Neuronal stem cell (in vitro differentiated cells): ENCODE results near the gene SHH.

Source experiments
- DNase-seq: peaks from one replicate; pipeline ENCODE4 v3.0.0-alpha.2; 2013; ENCODE audit warnings: low spot score
- H2AFZ ChIP-seq: one replicate; pipeline ENCODE4 v1.6.1; 2013; ENCODE audit warnings: mild to moderate bottlenecking, low read length, inconsistent platforms
- H2AK5ac ChIP-seq: 2 replicates; pipeline ENCODE4 v1.6.1; 2013; ENCODE audit warnings: low read depth, mild to moderate bottlenecking, inconsistent platforms, low read length, moderate library complexity, mixed read lengths
- H2BK120ac ChIP-seq: 2 replicates; pipeline ENCODE4 v1.6.1; 2013; ENCODE audit warnings: low read depth, mild to moderate bottlenecking, inconsistent platforms, low read length, moderate library complexity, mixed read lengths
- H2BK12ac ChIP-seq: one replicate; pipeline ENCODE4 v1.6.1; 2013; ENCODE audit warnings: low read length, inconsistent platforms
- H2BK15ac ChIP-seq: 2 replicates; pipeline ENCODE4 v1.6.1; 2013; ENCODE audit warnings: mild to moderate bottlenecking, low read length, inconsistent platforms, mixed read lengths
- H2BK5ac ChIP-seq: one replicate; pipeline ENCODE4 v1.6.1; 2013; ENCODE audit warnings: inconsistent platforms, mild to moderate bottlenecking, low read length, moderate library complexity
- H3K14ac ChIP-seq: one replicate; pipeline ENCODE4 v1.6.1; 2013; ENCODE audit warnings: low read length, inconsistent platforms
- H3K18ac ChIP-seq: 2 replicates; pipeline ENCODE4 v1.6.1; 2013; ENCODE audit warnings: low read length, inconsistent platforms
- H3K23ac ChIP-seq: 2 replicates; pipeline ENCODE4 v1.6.1; 2013; ENCODE audit warnings: low read depth, mild to moderate bottlenecking, mixed read lengths, low read length, inconsistent platforms; ENCODE audit not compliant: poor library complexity
- H3K27ac ChIP-seq: replicated peaks from 3 replicates; pipeline ENCODE4 v1.5.1; 2013; ENCODE audit warnings: low read length, inconsistent platforms
- H3K27me3 ChIP-seq, 3 experiments: 2 replicates each; pipeline ENCODE4 v1.6.1; 2013; ENCODE audit warnings: low read length in 3 of 3, mild to moderate bottlenecking in 2 of 3, inconsistent platforms in 1 of 3, low read depth in 1 of 3, mixed read lengths in 1 of 3, moderate library complexity in 1 of 3; ENCODE audit not compliant: control insufficient read depth in 3 of 3, insufficient read depth in 3 of 3
- H3K36me3 ChIP-seq, 2 donors: replicated peaks in 1 of 2; 2 replicates each; pipeline ENCODE4 v1.6.1; 2013; ENCODE audit warnings: low read length in 2 of 2; ENCODE audit not compliant: control insufficient read depth in 2 of 2, insufficient read depth in 2 of 2
- H3K4ac ChIP-seq: 2 replicates; pipeline ENCODE4 v1.6.1; 2013; ENCODE audit warnings: inconsistent platforms, mild to moderate bottlenecking, low read length, moderate library complexity
- H3K4me1 ChIP-seq, 2 donors: 1 replicate in 1 of 2; 2 replicates in 1 of 2; pipeline ENCODE4 v1.6.1; 2013; ENCODE audit warnings: low read length in 2 of 2, low read depth in 1 of 2; ENCODE audit not compliant: control insufficient read depth in 2 of 2, insufficient read depth in 1 of 2
- H3K4me2 ChIP-seq: one replicate; pipeline ENCODE4 v1.6.1; 2013; ENCODE audit warnings: mild to moderate bottlenecking, low read length, inconsistent platforms; ENCODE audit not compliant: insufficient read depth, poor library complexity, severe bottlenecking
- H3K4me3 ChIP-seq, 2 donors: 2 replicates each; pipeline ENCODE4 v1.5.1; 2013; ENCODE audit warnings: low read length in 2 of 2, mild to moderate bottlenecking in 2 of 2, inconsistent platforms in 1 of 2, moderate library complexity in 1 of 2
- H3K79me1 ChIP-seq: one replicate; pipeline ENCODE4 v1.6.1; 2013; ENCODE audit warnings: low read depth, mild to moderate bottlenecking, inconsistent platforms, low read length, moderate library complexity
- H3K9ac ChIP-seq: one replicate; pipeline ENCODE4 v1.6.1; 2013; ENCODE audit warnings: mild to moderate bottlenecking, low read depth, low read length, inconsistent platforms; ENCODE audit not compliant: poor library complexity
- H3K9me3 ChIP-seq, 2 donors: replicated peaks in 1 of 2; 2 replicates each; pipeline versions ENCODE3 to v1.6.1; 2013; ENCODE audit warnings: low read length in 2 of 2, mild to moderate bottlenecking in 2 of 2, inconsistent platforms in 1 of 2, low read depth in 1 of 2, mixed read lengths in 1 of 2, moderate library complexity in 1 of 2; ENCODE audit not compliant: control insufficient read depth in 2 of 2, insufficient read depth in 1 of 2
- H4K8ac ChIP-seq: one replicate; pipeline ENCODE4 v1.6.1; 2013; ENCODE audit warnings: low read depth, mild to moderate bottlenecking, inconsistent platforms, low read length, moderate library complexity
- H4K91ac ChIP-seq: one replicate; pipeline ENCODE4 v1.6.1; 2013; ENCODE audit warnings: low read length, low read depth, mild to moderate bottlenecking, inconsistent platforms; ENCODE audit not compliant: poor library complexity
- WGBS, 2 donors: extraction: QIAGEN DNeasy Blood & Tissue Kit; methylation state at CpG; one replicate each; pipeline ENCODE4 v1.1.7; 2013; ENCODE audit warnings: missing lambda C conversion rate in 2 of 2, mixed read lengths in 1 of 2; ENCODE audit not compliant: insufficient read length in 2 of 2, insufficient replicate concordance in 1 of 2; ENCODE audit errors: extremely low coverage in 2 of 2; 5-methylcytosine and 5-hydroxymethylcytosine counted together

The SHH gene

GRCh38 chr7:155803418-155804376 lies 8.6 kb downstream of the SHH start:
- no peaks in the 10 kb centered on the region for H3K36me3 ChIP-seq
- H2AK5ac ChIP-seq = peak overlapping the region; percentile 59
- peaks cover 32 to 91% (median 79%) of the 10 kb centered on the region in 3 experiments for H3K27me3 ChIP-seq
- H3K9me3 ChIP-seq = peaks cover 0 to 6% of the 10 kb centered on the region in 2 donors
- H4K91ac ChIP-seq = no peak overlapping the region
- H3K23ac ChIP-seq = peak overlapping the region; percentile 83
- WGBS, 2 donors = no CpG with 5 or more reads among the region's 96 CpGs
- no peak overlapping the region for H3K4ac ChIP-seq
- peak overlapping the region; percentile 45 to 76 for H3K4me3 ChIP-seq
- no peak overlapping the region for H3K14ac ChIP-seq
- peak overlapping the region; percentile 60 for H3K9ac ChIP-seq
- H4K8ac ChIP-seq = peak overlapping the region; percentile 72
- H2AFZ ChIP-seq = peak overlapping the region; percentile 99
- H3K4me2 ChIP-seq = peak overlapping the region; percentile 81
- no peak for DNase-seq
- no peaks in the 10 kb centered on the region for H3K79me1 ChIP-seq
- peaks cover 28 to 30% of the 10 kb centered on the region in 2 donors for H3K4me1 ChIP-seq
- H3K27ac ChIP-seq = no peak overlapping the region
- H2BK120ac ChIP-seq = no peak overlapping the region
- H2BK5ac ChIP-seq = peak overlapping the region; percentile 78
- peak overlapping the region; percentile 89 for H3K18ac ChIP-seq
- peak overlapping the region; percentile 46 for H2BK15ac ChIP-seq
- H2BK12ac ChIP-seq = peak overlapping the region; percentile 89

DNA sequence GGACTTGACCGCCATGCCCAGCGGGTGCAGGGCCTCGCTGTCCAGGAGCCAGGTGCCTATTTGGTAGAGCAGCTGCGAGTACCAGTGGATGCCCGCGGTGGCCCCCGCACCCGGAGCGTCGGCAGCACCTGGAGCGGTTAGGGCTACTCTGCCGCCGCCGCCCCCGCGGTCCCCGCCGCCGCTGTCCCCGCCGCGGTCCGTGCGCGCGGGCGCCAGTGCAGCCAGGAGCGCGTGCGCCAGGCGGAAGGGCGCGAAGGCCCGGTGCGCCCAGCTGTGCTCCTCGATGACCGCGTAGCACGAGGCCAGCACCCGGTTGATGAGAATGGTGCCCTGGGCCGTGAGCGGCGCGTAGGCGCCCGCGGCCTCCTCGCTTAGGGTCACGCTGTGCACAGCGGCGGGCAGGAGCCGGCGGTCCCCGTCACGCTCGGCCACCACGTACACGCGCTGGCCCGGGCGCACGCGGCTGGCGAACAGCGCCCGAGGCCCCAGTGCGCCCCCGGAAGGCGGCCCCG lies 9.3 kb downstream of the SHH start:
- peak overlapping the region in 1 of 2 donors; percentile 17 for H3K4me3 ChIP-seq
- H3K23ac ChIP-seq = no peak overlapping the region
- no peak overlapping the region for H3K4ac ChIP-seq
- H3K14ac ChIP-seq = no peak overlapping the region
- H2BK120ac ChIP-seq = no peak overlapping the region
- no peaks in the 10 kb centered on the region for H3K36me3 ChIP-seq
- no peak overlapping the region for H2BK15ac ChIP-seq
- H4K8ac ChIP-seq = peak overlapping the region; percentile 72
- H4K91ac ChIP-seq = no peak overlapping the region
- peak overlapping the region; percentile 99 for H2AFZ ChIP-seq
- H3K18ac ChIP-seq = peak overlapping the region; percentile 89
- no peak for DNase-seq
- H3K79me1 ChIP-seq = no peaks in the 10 kb centered on the region
- no peak overlapping the region for H3K9ac ChIP-seq
- H3K4me1 ChIP-seq = peaks cover 25% of the 10 kb centered on the region in 2 donors
- peak overlapping the region; percentile 59 for H2AK5ac ChIP-seq
- WGBS, 2 donors = no CpG with 5 or more reads among the region's 70 CpGs
- H3K9me3 ChIP-seq = peaks cover 0 to 6% of the 10 kb centered on the region in 2 donors
- H3K27ac ChIP-seq = no peak overlapping the region
- peak overlapping the region; percentile 78 for H2BK5ac ChIP-seq
- no peak overlapping the region for H2BK12ac ChIP-seq
- H3K4me2 ChIP-seq = peak overlapping the region; percentile 81
- peaks cover 29 to 91% (median 73%) of the 10 kb centered on the region in 3 experiments for H3K27me3 ChIP-seq

GRCh38 chr7:155802291-155802690 lies 10.0 kb downstream of the SHH start:
- no peak overlapping the region for H3K9ac ChIP-seq
- no peak overlapping the region for H2BK15ac ChIP-seq
- H3K14ac ChIP-seq = no peak overlapping the region
- no peak overlapping the region for H4K8ac ChIP-seq
- H2AK5ac ChIP-seq = no peak overlapping the region
- no peak for DNase-seq
- no peak overlapping the region for H2BK12ac ChIP-seq
- WGBS, 2 donors = no CpG with 5 or more reads among the region's 6 CpGs
- no peak overlapping the region for H3K4ac ChIP-seq
- no peak overlapping the region for H3K23ac ChIP-seq
- H4K91ac ChIP-seq = no peak overlapping the region
- H3K79me1 ChIP-seq = no peaks in the 10 kb centered on the region
- peaks cover 19 to 20% of the 10 kb centered on the region in 2 donors for H3K4me1 ChIP-seq
- no peak overlapping the region for H2BK5ac ChIP-seq
- H3K4me2 ChIP-seq = no peak overlapping the region
- peaks cover 0 to 6% of the 10 kb centered on the region in 2 donors for H3K9me3 ChIP-seq
- no peak overlapping the region for H3K27ac ChIP-seq
- no peak overlapping the region for H3K4me3 ChIP-seq
- no peaks in the 10 kb centered on the region for H3K36me3 ChIP-seq
- H2AFZ ChIP-seq = no peak overlapping the region
- peaks cover 27 to 91% (median 72%) of the 10 kb centered on the region in 3 experiments for H3K27me3 ChIP-seq
- H3K18ac ChIP-seq = no peak overlapping the region
- no peak overlapping the region for H2BK120ac ChIP-seq

DNA sequence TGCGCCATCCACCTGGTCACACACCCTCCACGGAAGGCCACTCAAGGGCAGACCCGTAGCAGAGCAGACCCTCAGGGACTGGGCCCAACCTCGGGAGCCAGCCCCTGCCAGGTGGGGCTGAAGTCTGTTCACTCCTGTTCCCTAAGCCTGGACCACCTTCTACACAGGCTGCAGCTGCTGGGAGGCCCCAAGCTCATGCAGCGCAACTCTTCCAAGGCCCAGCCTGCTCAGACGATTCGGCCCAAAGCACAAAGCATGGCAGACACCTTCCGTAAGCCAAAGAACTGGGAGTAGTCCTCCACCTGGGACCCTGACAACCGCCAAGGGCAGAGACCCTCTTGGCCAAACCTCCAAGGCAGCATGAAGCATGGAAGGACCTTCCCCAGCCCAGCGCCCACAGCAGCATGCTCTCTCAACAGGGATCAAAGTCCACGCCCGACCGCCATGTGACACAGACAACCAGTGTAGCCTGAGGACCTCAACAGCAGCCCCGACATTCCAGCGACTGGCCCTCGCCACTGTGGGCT lies 11.5 kb downstream of the SHH start:
- no peak overlapping the region for H3K9ac ChIP-seq
- H4K8ac ChIP-seq = no peak overlapping the region
- DNase-seq = no peak
- H2AFZ ChIP-seq = no peak overlapping the region
- no CpG with 5 or more reads among the region's 16 CpGs for WGBS, 2 donors
- no peak overlapping the region for H3K4ac ChIP-seq
- peaks cover 12 to 13% of the 10 kb centered on the region in 2 donors for H3K4me1 ChIP-seq
- no peak overlapping the region for H3K14ac ChIP-seq
- H3K27ac ChIP-seq = no peak overlapping the region
- peak overlapping the region; percentile 34 for H3K23ac ChIP-seq
- H2BK120ac ChIP-seq = no peak overlapping the region
- H3K18ac ChIP-seq = no peak overlapping the region
- peak overlapping the region; percentile 20 for H2AK5ac ChIP-seq
- peaks cover 0 to 6% of the 10 kb centered on the region in 2 donors for H3K9me3 ChIP-seq
- H3K79me1 ChIP-seq = no peaks in the 10 kb centered on the region
- no peak overlapping the region for H3K4me2 ChIP-seq
- no peak overlapping the region for H2BK5ac ChIP-seq
- no peak overlapping the region for H2BK15ac ChIP-seq
- no peak overlapping the region for H2BK12ac ChIP-seq
- H3K4me3 ChIP-seq = no peak overlapping the region
- H4K91ac ChIP-seq = no peak overlapping the region
- H3K27me3 ChIP-seq = peaks cover 17 to 88% (median 67%) of the 10 kb centered on the region in 3 experiments
- no peaks in the 10 kb centered on the region for H3K36me3 ChIP-seq
